ENCODE data around the gene C1QTNF1. TPM values are rescaled to one million over a fixed set of nuclear protein-coding genes. Genes with fewer than 3 reads are reported as not detected.

Gene C1QTNF1
- total and polyA plus RNA-seq, 8 donors, result 5.3 to 31.2 (median 8.4) TPM

DNA sequence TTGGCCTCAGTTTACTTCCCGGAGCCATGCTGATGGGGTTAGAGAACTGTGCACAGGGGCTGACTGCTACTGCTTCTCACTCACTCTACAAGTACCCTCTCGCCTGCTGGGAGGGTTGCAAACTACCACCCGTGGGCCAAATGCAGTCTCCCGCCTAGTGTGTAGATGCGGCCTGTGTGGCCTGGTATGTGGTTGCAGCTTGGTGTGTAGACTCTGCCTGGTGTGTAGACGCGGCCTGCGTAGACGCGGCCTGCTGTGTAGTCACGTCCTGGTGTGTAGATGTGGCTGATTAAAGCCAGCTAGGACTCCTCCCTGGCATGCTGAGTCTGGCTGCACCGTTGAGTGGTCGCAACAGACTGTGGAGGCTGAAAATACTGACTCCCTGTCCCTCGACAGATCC, 21.7 kb upstream of the C1QTNF1 start:
- Histone ChIP-seq H3K4me3 (no peak overlapping the region), H3K4me1 (peaks cover 5 to 13% (median 9%) of the 10 kb centered on the region in 3 donors), H3K27ac (no peak overlapping the region), H3K27me3 (no peaks in the 10 kb centered on the region), H3K36me3 (peaks cover 0 to 3% (median 0%) of the 10 kb centered on the region in 3 donors), H3K9me3 (no peaks in the 10 kb centered on the region)
- no peak for ATAC-seq
- DNase-seq, result peak in 3 of 6 donors; percentile 7 to 38 (median 21)
- TF ChIP-seq, protein P1, sequence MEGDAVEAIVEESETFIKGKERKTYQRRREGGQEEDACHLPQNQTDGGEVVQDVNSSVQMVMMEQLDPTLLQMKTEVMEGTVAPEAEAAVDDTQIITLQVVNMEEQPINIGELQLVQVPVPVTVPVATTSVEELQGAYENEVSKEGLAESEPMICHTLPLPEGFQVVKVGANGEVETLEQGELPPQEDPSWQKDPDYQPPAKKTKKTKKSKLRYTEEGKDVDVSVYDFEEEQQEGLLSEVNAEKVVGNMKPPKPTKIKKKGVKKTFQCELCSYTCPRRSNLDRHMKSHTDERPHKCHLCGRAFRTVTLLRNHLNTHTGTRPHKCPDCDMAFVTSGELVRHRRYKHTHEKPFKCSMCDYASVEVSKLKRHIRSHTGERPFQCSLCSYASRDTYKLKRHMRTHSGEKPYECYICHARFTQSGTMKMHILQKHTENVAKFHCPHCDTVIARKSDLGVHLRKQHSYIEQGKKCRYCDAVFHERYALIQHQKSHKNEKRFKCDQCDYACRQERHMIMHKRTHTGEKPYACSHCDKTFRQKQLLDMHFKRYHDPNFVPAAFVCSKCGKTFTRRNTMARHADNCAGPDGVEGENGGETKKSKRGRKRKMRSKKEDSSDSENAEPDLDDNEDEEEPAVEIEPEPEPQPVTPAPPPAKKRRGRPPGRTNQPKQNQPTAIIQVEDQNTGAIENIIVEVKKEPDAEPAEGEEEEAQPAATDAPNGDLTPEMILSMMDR (IDR thresholded peaks at IDR 0.05), result no peak
- intact Hi-C loops (cut with DNase I), result no loop called here
- no peak for FAIRE-seq
- WGBS, 2 donors, result 89 to 92% methylated on average over 14 of the region's 14 CpGs

DNA sequence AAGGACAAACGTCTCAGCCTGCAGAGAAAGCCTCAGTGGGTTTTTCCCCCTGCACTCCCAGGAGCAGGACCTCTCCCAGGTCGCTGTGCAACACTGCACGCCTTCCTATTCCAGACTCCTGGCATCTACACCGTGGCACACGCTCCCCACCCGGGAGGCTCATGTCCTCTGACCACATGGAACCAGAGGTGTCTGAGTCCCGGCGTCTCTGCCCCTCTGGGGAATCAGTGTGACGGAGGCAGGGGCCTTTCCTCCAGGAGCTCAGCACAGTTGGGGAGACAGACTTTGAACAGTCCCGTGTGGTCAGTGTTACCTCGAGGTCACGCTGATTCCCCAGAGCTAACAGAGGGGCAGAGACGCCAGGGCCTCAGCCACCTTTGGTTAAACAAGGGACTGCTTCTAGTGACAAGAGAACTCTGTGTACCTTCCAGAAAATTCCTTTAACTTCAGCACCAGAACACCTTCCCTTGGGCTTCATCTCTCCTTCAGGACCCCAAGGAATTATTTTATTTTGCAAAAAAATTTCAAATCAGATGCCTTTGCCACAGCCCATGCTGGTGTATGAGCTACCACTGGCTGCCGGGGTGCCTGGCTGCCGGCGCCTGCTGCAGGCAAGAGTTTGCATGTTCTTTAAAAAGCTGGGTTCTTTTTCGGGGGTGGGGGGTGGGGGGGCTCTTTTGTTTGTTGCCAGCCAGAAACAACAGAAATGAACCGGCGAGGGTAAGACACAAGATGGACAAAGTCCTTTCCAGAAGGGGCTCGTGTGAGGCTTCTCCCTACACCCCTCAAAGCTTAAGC, 21.0 kb upstream of the C1QTNF1 start:
- ATAC-seq, result no peak
- TF ChIP-seq, protein P1 (IDR thresholded peaks at IDR 0.05), result no peak
- no peak overlapping the region for H3K4me3 ChIP-seq

DNA sequence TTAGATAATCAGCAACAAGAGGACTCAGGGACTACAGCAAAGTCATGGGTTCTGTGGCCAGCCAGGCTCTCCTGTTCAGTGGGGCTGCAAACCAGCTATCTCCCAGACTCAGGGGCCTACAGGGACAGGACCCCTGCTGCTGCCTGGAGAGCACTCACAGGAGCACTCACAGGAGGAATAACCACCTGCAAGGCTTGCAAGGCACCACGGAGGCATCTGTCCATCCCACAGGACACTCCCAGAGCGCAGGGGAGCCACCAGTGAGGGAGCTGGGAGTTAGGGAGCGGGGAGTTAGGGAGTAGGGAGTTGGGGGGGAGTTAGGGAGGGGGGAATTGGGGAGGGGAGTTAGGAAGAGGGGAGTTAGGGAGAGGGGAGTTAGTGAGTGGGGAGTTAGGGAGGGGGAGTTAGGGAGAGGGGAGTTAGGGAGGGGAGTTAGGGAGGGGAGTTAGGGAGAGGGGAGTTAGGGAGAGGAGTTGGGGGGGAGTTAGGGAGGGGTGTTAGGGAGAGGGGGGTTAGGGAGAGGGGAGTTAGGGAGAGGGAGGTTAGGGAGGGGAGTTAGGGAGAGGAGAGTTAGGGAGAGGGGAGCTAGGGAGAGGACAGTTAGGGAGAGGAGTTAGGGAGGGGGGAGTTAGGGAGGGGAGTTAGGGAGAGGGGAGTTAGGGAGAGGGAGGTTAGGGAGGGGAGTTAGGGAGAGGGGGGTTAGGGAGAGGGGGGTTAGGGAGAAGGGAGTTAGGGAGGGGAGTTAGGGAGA, 20.1 kb upstream of the C1QTNF1 start:
- no peak overlapping the region for H3K27ac ChIP-seq
- ATAC-seq (no peak), FAIRE-seq (no peak), DNase-seq (peak in 2 of 6 donors; percentile 21 to 35)
- H3K9me3 ChIP-seq, result no peaks in the 10 kb centered on the region
- intact Hi-C loops (cut with DNase I), result no loop called here
- peaks cover 9 to 28% (median 10%) of the 10 kb centered on the region in 3 donors for H3K4me1 ChIP-seq
- H3K27me3 ChIP-seq, result no peaks in the 10 kb centered on the region
- H3K4me3 ChIP-seq, result no peak overlapping the region
- TF ChIP-seq, protein P1 (IDR thresholded peaks at IDR 0.05), result no peak
- no peaks in the 10 kb centered on the region for H3K36me3 ChIP-seq
- 75 to 79% methylated on average over 3 of the region's 3 CpGs for WGBS, 2 donors

More for the DNA sequence above, 21.0 kb upstream of the C1QTNF1 start:
- peaks cover 5 to 19% (median 9%) of the 10 kb centered on the region in 3 donors for H3K4me1 ChIP-seq
- no peaks in the 10 kb centered on the region for H3K36me3 ChIP-seq
- DNase-seq (peak in 2 of 6 donors; percentile 37 to 39), FAIRE-seq (no peak)
- no peaks in the 10 kb centered on the region for H3K27me3 ChIP-seq
- intact Hi-C loops (cut with DNase I), result no loop called here
- 75 to 78% methylated on average over 20 of the region's 20 CpGs for WGBS, 2 donors
- no peak overlapping the region for H3K27ac ChIP-seq
- H3K9me3 ChIP-seq, result no peaks in the 10 kb centered on the region

DNA sequence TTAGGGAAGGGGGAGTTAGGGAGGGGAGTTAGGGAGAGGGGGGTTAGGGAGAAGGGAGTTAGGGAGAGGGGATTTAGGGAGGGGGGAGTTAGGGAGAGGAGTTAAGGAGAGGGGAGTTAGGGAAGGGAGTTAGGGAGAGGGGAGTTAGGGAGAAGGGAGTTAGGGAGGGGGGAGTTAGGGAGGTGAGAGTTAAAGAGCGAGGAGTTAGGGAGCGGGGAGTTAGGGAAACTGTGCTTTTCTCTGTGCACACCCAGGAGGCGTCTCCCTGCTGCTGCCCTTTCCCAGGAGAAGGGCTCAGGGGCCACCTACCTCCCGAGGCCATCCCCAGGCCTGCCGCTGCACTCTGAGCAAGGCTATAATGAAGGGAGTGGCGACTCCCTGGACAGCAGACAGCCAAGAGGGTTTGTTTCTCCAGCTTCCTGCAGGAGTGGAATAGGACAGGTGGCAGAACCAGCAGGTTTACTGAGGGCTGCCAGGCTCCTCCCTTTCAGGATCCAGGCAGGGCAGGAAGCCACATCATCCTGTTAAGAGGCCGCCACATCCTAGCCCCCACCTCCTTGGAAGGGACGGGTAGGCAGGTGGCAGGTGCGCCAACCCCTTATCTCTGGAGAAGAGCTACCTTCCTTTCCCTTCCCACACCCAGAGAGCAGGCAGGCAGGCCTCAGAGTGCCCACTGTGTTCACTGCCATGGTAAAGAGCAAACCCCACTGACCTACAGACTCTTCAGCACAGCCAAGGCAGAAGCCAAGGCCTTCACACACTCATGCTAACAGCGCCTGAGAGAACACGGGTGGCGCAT, 18.7 kb upstream of the C1QTNF1 start:
- ATAC-seq (peak; percentile 49 to 74 (median 68)), DNase-seq (peak in 5 of 6 donors; percentile 57 to 69 (median 61)), FAIRE-seq (no peak)
- Histone ChIP-seq H3K4me3 (no peak overlapping the region), H3K27me3 (no peaks in the 10 kb centered on the region), H3K27ac (peak overlapping the region in 3 of 4 donors; percentile 29 to 53 (median 38)), H3K36me3 (no peaks in the 10 kb centered on the region), H3K4me1 (peaks cover 9 to 28% (median 11%) of the 10 kb centered on the region in 3 donors), H3K9me3 (no peaks in the 10 kb centered on the region)
- intact Hi-C loops (cut with DNase I), result no loop called here
- 17 to 34% methylated on average over 12 of the region's 12 CpGs for WGBS, 2 donors
- TF ChIP-seq, protein P1 (IDR thresholded peaks at IDR 0.05), result no peak
